NCI-H2196 (cell line): ENCODE data around the gene COG7.
"Not testable (repeated sequence)": the region's sequence is repeated elsewhere in the genome, so short reads cannot be mapped to it uniquely, and the experiment has no call there.

Experiments
- DNase-seq: peaks from one replicate; lab custom pipeline; 2025; ENCODE audit not compliant: unreplicated experiment; lab: John Stamatoyannopoulos, UW

Gene COG7

DNA sequence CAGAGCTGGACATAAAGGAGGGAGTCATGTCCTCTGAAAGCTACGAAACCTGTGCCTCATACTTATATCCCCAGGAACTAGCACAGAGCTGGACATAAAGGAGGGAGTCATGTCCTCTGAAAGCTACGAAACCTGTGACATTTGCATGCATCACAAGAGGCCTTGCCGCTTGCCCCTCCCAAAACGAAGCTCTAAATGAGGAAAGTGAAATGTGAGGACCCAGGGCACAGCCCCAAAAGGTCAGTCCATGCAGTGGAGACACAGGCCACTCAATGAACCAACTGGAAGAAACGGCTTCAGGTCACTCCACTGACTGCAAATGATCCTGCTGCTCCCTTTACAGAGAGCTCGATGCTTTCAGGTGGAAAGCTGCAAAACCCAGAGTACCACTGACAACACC, 38.3 kb downstream of the COG7 start:
- DNase-seq, result no peak

DNA sequence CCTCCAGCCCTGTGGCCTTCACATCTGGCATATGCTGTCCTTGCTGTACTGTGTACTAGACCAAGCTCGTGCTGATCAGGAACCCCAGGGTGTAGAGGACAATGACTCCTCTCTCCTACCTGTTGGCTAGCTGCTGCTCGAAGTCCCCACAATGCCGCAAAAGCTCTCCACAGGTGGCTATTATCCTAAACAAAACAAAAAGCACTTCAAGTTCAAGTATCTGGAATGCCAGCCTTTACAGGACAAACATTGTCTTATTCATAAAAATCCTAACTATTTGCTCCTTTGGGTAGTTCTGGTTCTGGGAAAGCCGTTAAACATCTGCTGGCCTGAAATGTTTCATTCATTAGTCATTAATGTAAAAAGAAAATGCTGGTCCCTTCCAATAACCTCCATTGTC, 42.8 kb downstream of the COG7 start:
- DNase-seq, result no peak

DNA sequence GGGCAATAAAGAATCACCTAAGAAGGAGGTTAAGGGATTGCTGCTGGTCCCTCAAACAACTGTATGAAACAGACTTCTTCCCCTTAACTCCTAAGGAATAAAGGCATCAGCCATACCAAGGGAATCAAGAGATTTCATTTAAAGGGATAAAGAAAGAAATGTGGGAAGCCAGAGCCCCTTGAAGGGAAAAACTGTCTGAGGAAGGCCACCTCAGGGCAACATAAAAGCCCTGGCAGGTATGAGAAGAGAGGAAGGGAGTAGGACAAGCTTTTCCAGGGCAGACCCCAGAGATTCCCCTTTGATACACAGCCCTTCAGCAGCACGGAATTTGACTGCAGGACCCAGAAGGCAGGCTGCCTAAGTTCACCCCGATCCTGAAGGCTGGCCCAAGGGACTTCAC, 43.5 kb downstream of the COG7 start:
- DNase-seq, result no peak

DNA sequence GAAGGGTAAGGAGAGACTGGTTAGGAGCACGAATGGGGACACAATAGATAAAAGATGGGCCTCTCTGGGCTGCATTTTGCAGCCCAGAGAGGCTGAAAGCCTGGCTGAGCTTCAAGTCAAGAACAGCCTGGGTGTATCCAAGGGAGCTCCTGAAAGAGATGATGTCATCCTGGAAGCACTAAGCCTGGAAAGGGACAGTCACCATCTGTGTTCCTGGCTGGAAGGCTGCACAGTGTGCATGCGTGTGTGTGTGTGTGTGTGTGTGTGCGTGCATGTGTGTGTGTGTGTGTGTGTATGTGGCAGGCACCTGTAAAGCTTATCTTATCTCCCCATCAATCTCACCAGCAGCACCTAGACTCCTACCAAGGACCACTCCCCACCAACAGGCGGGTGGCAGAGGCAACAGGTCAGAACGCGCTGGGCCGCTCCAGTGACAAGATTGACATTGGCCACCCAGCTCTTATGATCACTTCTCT, 44.1 kb downstream of the COG7 start:
- peak; percentile 44 for DNase-seq

DNA sequence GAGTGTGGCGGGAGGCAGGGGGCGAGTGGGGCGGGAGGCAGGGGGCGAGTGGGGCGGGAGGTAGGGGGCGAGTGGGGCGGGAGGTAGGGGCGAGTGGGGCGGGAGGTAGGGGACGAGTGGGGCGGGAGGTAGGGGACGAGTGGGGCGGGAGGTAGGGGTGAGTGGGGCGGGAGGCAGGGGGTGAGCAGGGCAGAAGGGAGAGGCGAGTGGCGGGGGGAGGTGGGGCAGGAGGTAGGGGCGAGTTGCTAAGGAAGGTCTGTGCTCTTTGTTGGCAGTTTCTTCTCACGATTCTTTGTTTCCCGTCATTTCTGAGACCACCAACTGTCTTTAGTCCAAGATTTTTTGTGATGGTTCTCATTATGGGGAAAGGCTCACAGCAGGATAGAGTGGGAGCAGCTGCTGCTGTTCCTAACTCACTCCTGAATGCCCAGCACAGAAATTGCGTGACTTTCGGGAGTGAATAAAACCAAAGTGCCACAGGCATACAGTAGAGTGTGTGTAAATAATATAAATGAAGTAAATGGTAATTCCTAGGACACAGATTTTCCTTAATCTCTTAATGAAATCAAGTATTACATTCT, 44.7 kb downstream of the COG7 start:
- DNase-seq, result no peak

DNA sequence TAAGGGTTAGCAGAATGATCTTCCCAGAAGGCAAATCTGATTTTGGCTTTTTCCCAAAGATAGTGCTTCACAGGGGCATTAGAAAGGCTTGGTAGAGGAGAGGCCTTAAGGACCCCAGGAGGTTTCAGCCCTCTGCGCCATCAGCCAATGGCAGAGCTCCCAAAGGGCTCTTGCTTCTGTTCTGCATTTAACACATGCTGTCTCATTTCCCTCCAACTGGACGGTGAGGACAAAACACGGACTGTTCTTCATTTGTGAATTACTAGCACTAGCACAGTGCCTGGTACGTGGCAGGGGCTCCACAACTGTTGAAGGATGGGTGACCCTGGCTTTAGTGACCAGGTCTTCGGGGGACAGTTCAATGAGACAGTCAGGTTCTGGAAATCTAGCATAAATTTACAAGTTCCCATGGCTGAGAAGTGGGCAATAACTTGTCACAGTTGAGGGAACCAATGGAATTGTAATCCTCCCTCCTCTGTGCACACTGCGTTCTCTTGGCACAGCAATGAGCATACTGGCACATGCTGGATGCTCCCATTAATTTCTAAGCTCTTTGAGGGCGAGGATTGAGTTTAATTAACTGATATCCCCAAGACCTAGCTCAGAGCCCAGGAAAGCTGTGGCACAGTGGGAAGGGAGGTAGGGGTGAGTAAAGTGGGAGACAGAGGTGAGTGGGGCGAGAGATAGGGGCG, 45.4 kb downstream of the COG7 start:
- DNase-seq, result no peak

DNA sequence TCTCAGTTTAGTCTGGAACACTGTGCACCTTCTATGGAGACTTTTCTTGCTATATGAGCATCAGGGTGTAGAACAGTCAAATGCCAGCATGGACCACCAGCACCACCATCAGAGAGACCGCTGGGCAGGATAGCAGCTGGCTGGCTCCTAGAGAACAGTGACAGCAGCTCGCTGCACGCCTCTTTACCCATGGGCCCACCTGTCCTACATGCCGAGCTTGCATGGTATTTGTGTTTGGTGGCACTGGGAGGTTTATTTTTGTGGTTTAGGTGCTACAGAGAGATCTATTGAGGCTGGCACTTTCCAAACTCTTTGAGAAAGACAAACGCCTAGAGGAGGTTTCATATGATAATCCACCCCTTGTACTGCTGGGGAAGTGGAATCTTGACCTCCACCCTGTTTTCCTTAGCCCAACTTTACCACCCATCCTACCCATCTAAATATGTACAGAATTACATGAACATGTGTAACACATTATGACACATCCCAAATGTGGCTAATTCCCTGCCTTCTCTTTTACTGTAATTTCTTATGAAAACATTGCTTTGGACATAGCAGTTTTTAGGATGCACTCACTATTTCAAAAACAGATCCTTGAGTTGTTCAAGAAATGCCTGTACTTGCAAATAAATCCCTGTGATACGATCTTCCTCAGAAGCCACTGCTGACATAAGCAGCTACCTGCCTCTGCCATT, 46.3 kb downstream of the COG7 start:
- DNase-seq, result no peak

DNA sequence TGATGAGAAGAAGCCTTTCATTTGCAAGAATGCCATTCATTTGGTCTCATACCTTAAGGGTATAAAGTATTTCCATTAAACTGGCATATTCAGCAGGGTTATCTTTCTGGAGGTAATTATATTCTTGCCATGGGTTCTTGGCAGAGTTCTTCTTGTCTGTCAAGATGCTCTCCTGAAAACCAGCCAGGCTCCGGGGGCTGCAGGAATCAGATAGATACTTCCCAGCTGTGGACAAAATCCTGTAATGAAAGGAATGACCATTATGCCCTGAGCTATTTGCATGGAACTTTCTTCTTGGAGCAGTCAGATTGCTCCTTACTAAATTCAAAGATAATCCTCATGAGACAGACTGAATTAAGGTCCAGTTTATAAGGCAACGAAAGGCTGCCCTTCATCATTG, 47.0 kb downstream of the COG7 start:
- no peak for DNase-seq

DNA sequence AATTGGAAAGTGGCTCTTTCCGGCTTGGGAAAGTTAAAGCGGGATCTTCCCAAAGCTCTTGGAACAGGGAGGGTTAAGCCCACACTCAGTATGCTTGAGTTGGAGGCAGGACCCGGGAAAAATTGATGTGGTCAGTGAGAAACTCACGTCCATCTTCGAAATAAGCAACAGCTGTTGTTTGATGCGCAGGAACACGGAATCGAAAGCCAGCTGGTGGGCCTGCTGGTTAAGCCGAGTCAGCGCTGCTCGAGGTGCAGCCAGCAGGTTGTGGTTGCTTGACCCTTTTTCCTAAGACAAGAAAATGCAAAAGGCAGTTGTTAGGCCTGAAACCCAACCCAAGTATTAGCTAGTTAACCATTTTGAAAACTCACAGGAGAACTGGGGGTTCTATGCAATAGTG, 49.4 kb downstream of the COG7 start:
- DNase-seq, result no peak

DNA sequence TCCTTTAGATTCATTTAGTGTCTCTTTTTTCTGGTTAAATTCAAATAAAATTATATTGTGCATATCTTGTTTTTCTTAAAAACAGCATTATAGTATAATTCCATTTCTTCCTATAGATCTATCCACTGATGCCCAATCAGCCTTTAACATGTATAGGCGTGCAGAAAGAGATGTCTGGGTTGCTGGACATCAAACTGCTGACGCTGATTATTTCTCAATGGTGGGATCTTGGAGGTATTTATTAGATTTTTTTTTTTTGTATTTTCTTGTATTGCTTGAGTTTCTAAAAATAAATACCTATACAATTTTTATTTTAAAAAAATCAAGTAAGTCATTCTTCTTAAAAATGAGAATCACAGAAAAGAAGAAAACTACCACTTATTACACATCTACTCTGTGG, 50.9 kb downstream of the COG7 start:
- no peak for DNase-seq

DNA sequence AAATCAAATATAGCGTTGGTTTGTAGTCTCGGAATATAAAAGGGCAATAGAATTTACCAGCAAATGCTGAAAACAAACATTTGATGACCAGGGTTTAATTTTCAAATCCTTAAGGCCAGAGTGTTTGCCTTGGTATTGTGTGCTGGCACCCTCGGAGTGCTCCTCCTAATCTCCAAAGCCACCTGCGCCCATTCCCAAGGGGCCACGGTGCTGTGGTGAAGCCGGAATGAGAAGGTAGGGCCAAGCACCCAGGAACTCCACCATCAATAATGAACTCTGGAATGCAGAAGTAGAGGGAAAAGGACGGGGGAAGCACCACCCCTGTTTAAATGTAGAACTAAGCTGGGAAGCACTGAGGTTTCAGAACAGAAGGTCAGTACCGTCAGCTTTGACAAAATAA, 51.9 kb downstream of the COG7 start:
- no peak for DNase-seq

DNA sequence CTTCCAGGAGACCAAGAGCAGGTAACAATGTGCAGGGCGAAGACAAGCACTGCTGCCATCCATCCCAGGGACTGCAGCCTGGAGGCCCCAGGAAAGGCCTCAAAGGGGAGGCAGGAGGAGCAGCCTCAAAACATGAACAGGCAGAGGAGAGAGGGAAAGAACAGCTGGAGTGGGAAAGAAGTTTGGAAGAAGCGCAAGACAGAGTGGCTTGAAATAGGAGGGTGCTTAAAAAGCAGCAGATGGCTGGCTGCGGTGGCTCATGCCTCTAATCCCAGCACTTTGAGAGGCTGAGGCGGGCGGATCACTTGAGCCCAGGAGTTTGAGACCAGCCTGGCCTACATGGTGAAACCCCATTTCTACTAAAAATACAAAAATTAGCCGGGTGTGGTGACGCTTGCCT, 52.5 kb downstream of the COG7 start:
- DNase-seq, result not testable (repeated sequence)

DNA sequence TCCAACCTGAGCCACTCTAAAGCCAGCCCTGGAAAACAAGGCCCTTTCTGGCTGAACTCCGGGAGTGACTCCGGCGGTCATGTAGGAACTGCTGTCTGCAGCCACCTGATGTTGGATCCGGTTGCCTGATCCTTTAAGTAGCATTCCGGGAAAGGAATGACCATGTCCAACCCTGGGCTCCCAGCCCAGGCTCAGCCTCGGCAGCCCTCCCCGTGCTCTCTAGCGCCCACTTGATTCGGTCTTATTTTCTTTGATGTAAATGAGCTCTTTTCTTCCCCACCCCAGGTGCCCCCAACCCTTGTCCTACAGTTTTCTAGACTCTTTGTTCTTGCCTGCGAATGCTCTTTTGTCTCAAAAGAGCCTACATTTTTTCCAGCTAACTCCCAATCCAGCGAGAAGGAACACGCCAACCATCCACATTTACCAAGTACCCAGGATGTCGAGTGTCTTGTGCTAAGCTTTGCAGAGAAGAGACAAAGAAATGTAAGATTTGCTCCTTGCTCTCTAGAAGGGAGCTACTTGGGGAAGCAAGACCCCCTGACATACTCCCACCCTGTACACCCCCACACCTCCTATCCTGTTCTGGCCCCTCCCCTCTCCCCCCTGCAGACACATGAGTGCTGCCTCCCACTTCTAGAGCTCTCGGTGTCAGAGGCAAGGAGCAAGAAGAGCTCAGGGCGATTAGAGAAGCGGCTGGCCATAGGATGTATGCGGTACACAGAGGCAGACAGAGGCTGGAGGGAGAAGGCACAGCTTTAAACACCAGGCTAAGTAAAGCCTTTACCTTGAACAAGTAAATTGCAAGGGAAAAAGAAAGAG, 53.8 kb downstream of the COG7 start:
- DNase-seq, result no peak

DNA sequence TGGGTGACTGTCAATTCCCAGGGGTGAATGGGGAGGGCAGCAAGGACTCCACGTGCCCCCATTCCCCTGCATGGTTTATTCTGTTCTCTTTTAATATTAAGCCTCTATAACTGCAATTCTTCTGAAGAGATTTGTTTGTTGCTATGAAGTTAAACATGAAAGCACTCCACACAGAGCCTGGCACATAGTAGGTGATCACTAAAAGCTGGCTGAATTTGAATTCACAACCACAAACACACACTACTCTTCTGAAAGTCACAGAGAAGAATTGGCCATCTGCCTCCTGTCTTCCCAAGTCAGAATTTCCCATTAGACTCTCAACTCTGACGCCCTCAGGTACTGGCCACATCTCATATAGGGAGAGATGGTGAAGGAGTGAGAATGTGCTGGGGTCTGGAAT, 55.5 kb downstream of the COG7 start:
- DNase-seq, result no peak

DNA sequence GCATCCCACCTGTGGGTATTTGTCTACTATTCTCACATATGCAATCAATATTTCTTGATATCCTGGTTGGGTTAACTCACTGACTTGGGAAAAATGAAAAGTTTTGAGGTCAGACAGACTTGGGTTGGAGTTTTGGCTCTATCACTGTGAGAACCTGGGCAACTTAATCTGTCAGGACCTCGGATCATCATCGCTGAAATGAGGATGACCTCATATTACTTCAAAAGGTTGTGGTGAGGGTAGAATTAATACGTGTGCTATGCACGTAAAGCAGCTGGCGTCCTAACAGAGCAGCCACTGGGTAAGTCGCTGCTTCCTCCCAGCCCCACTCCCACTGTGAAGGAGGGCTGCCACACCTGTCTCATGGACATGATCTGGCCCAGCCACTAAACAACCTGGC, 57.3 kb downstream of the COG7 start:
- DNase-seq, result no peak

DNA sequence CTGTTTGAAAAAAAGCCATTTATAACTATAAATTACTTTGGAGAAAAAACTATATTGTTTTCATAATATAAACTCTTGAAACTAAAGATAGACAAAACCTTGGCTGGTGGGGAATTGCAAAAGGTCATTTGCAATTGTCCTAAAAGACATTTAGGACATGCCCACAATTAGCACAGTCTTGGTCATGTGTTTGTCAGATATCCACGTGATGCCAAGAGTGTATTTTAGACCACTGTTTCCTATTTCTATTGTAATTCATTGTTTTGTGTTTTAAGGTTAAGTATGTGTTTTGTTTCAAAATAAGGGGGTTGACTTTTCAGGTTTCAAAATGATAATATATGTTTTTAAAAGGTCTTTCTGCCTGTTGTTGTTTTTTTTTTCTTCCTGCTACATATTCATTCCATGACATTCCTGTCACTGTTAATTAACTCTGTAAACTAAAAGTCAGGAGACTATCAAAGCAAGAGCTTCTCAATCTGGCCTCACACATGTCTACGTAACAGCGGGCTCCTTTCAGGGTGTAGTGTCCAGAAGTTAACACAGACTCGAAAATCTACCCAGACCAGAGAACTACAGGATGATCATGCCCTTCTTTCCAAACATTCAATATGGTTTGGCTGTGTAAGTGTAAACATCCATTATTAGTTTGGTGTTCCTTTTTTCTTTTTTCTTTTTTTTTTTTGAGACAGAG, 58.7 kb downstream of the COG7 start:
- DNase-seq, result no peak

DNA sequence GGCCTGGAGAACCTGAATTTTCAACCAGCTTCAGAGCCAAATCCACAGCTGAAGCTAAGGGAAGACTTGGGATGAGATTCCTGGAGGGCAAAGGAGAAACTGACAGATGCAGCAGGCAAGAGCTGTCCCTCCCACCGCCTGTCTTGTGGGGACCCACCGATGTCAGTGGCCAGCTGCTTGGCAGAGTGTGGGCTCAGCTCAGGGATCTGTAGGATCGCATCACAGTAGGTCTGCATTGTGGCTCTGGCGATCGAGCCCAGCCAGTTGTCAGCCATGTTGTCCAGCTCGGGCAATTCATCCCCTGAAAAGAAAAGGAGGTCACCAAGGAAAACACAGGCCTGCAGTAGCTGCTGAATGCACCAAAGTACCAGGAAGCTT, 60.8 kb downstream of the COG7 start:
- DNase-seq, result no peak

DNA sequence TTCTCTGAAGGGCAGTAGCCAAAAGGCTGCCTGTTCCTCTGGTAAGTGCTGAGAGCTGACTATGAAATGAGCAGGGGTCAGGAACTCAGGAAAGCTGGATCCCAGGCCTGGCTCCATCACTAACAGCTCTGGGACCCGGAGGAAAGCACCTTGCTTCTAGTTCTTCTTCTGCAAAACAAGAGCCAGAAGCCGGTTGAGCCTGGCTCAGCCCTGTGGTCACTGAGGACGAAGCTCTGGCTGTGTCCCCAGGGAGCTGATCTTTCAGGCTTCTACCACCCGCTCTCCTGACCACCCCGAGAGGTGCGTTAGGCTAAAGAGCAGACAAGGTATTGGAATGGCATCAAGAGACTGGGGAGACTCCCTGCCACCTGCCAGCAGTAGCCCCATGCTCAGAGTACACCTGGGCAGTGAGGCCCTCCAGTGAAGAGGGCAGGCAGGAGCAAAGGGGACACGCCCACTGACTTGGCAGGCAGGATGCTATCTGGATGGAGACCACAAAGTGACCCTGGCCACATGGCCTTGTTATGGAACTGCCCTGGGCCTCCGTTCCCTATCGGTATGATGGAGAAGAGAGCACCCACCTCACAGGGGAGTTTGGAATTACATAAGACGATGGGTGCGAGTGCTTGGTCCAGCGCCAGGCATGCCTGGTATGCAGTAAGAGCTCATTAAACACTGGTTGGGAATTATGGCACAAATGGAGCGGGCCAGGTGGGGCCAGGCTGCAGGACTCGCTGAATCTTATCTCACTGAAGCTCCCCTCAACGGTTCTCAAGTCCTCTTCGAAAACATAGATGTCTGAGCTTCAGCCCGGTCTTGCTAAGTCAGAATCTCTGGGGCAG, 61.4 kb downstream of the COG7 start:
- DNase-seq, result no peak

DNA sequence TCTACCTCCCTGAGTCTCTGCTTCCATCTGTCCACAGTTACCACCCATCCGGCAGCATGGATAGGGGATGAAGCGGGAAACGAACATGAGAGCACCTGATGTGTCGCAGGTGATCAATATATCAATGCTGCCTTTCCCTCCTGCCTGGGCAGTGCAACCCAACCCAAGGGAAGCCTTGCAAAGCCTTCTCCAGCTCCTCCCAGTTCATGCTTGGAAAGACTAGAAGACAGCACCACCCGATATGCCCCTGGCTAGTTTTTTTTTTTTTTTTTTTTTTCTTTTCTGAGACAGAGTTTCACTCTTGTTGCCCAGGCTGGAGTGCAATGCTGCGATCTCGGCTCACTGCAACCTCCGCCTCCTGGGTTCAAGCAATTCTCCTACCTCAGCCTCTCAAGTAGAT, 63.1 kb downstream of the COG7 start:
- DNase-seq, result not testable (repeated sequence)

DNA sequence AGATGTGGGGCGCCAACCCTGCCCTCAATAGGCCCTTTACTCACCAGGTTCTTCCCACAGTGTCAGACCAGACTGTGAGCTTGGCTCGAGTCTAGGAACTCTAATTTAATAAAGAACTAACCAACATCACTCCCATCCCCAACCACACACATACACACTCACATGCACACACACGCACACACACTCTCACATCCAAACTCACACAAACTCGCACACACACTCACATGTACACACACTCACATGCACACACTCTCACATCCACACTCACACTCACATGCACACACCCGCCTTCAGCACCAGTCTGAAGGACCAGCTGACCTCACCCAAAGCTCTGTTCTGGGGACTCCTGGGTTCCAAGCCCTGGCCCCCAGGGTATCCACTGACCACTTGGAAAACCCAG, 63.8 kb downstream of the COG7 start:
- DNase-seq, result no peak
